Mononuclear cell (primary cell): ENCODE data around the gene NAPEPLD. TPM values are rescaled to one million over a fixed set of nuclear protein-coding genes. Genes with fewer than 3 reads are reported as not detected.
A peak's percentile ranks its signal among the peaks of the same experiment; 100 is the strongest.
"Not testable (repeated sequence)": the region's sequence is repeated elsewhere in the genome, so short reads cannot be mapped to it uniquely, and the experiment has no call there.

Source experiments
- H3K27me3 ChIP-seq: 2 replicates; pipeline ENCODE4 v1.6.0; 2011; ENCODE audit warnings: low read length, control low read depth; ENCODE audit not compliant: insufficient read depth
- H3K4me1 ChIP-seq: 2 replicates; pipeline ENCODE4 v1.5.1; 2011; ENCODE audit warnings: mild to moderate bottlenecking, low read length, control low read depth; ENCODE audit not compliant: insufficient read depth
- H3K4me3 ChIP-seq: 2 replicates; pipeline ENCODE4 v1.5.1; 2011; ENCODE audit warnings: mild to moderate bottlenecking, low read length, moderate library complexity
- H3K9me3 ChIP-seq: 2 replicates; pipeline ENCODE4 v1.5.1; 2011; ENCODE audit warnings: low read depth, mild to moderate bottlenecking, control low read depth, low read length
- total RNA-seq: library from RNA; depleted of rRNA; stranded (reverse); fragments of >200 nt; gene quantifications from one replicate; pipeline ENCODE4 v1.2.3, GENCODE V29; 2012

Gene NAPEPLD
- total RNA-seq = 2.1 TPM

- peaks cover 19% of the 10 kb centered on the region for H3K4me1 ChIP-seq
- H3K9me3 ChIP-seq = no peaks in the 10 kb centered on the region
- no peaks in the 10 kb centered on the region for H3K27me3 ChIP-seq
- H3K4me3 ChIP-seq = peak within 1 kb of the TSS; percentile 96
Measured at GRCh38 chr7:103148994-103149807, at the start of gene NAPEPLD. Gene NAPEPLD (minus strand): TSS chr7:103149099. CDS start chr7:103128776, 20,323 bp downstream.

- H3K27me3 ChIP-seq, H3K9me3 ChIP-seq, H3K4me1 ChIP-seq, H3K4me3 ChIP-seq: not testable (repeated sequence)
Measured at GRCh38 chr7:103198079-103198478, 49.2 kb upstream of the NAPEPLD start.

- not testable (repeated sequence) for H3K9me3 ChIP-seq, H3K4me1 ChIP-seq, H3K27me3 ChIP-seq, H3K4me3 ChIP-seq
Measured at GRCh38 chr7:103195364-103195763, 46.5 kb upstream of the NAPEPLD start.

- H3K9me3 ChIP-seq, H3K4me3 ChIP-seq, H3K27me3 ChIP-seq, H3K4me1 ChIP-seq: not testable (repeated sequence)
Measured at GRCh38 chr7:103172415-103173146, 23.7 kb upstream of the NAPEPLD start.

DNA sequence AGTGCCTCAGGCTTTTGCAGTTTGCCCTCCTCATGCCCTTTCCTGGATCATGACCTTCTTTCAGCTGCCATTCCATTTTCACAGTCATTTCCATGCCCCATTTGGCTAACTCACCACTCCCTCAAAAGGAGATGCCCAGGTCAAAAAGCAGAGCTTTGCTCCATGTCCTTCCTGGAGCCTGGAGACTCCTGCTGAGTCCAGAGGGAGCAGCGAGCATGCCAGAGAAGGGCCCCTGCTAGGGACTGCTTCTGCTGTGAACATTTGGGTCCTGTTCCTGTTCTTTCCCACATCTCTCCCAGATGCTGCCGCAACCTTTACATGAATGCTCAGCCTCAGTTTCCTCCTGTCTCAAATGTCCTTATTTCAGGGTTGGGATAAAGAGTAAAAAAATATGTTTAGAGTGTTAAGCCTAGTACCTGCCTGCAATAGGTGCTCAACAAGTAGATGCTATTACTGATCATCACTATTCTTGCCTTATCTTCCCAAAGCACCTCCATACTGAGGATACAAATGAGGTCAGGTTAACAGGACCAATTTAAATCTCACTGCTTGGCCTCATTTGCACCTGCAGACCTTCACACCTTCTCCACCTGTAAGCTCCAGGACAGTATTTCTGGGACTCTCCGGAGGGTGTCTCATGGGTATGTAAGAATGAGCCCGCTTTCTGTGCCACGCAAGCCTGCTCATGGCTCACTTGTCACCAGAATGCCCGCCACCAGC, 23.0 kb upstream of the NAPEPLD start:
- H3K9me3 ChIP-seq, H3K4me1 ChIP-seq, H3K27me3 ChIP-seq, H3K4me3 ChIP-seq: not testable (repeated sequence)

GRCh38 chr7:103166921-103167544, 18.1 kb upstream of the NAPEPLD start:
- H3K4me3 ChIP-seq, H3K27me3 ChIP-seq, H3K4me1 ChIP-seq, H3K9me3 ChIP-seq: not testable (repeated sequence)

DNA sequence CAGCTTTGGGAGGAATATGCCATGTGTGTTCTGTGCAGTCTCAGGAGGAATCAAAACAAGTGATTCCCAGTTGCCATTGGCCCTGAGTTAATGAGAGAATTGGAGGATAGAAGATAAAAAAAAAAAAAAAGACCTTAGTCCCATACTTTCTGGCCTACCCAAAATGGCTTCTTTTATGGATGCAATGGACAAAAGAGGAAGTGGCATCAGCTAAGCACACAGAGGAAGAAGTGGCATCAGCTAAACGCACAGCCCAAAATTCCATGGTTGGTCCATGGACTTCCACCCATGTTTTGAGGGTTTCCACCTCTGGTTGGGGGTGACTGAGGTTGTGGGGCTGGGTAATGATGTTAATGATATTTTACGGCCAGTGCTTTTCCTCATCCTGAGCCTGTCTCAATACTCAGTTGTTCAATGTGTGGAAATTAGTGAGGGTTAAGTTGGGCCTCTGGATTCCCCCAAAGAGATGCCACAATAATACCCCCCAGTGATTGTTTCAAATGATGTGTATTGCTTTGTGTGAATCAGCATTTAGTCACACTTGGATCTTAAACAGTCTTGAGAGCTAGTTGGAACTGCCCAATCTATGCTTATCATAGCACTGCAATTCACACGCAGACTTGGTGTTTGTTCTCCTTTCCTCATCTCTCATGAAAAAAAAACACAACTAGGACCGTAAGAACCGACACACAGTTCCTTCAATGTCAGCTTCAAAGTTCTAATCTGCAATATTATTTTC, 14.4 kb upstream of the NAPEPLD start:
- not testable (repeated sequence) for H3K4me1 ChIP-seq, H3K27me3 ChIP-seq, H3K4me3 ChIP-seq, H3K9me3 ChIP-seq

GRCh38 chr7:103162641-103163040, 13.7 kb upstream of the NAPEPLD start:
- not testable (repeated sequence) for H3K9me3 ChIP-seq, H3K4me1 ChIP-seq, H3K27me3 ChIP-seq, H3K4me3 ChIP-seq

DNA sequence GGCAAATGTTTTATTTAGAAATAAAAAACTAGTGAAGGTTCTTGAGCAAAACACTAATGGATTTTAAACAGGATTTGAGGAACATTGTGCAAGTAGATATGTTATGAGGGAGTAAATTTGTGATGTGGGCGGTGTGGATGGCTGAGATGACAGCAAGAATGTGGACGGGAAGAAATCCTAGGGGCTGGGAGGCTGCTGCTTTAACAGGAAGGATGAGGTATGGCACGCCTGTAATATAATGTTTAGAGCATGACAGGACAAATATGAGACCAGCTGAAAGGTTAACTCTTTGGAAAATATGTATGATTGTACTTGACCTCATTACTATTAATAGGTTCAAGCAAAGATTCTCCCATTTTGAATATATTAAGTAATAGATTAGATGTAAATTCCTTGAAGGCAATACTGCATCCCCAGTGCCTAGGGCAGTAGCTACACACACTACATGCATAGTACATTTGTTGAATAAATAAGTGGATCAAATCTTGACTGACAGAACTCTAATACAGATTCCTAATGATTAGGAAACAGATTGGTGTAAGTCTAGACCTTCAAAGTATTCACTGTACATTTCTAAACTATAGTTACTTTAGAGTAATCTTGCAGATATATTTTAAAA, 13.2 kb upstream of the NAPEPLD start:
- not testable (repeated sequence) for H3K9me3 ChIP-seq, H3K4me3 ChIP-seq, H3K27me3 ChIP-seq, H3K4me1 ChIP-seq

- not testable (repeated sequence) for H3K9me3 ChIP-seq, H3K4me1 ChIP-seq, H3K4me3 ChIP-seq, H3K27me3 ChIP-seq
Measured at GRCh38 chr7:103159072-103159471, 10.2 kb upstream of the NAPEPLD start.

GRCh38 chr7:103155331-103156024, 6.6 kb upstream of the NAPEPLD start:
- not testable (repeated sequence) for H3K9me3 ChIP-seq, H3K4me3 ChIP-seq, H3K4me1 ChIP-seq, H3K27me3 ChIP-seq

- Histone ChIP-seq H3K27me3 (no peaks in the 10 kb centered on the region), H3K4me3 (no peak overlapping the region), H3K4me1 (peaks cover 3% of the 10 kb centered on the region), H3K9me3 (no peaks in the 10 kb centered on the region)
Measured at GRCh38 chr7:103154042-103154441, 5.1 kb upstream of the NAPEPLD start.

GRCh38 chr7:103152744-103153617, 4.1 kb upstream of the NAPEPLD start:
- H3K4me3 ChIP-seq = not testable (repeated sequence)

More at GRCh38 chr7:103152744-103153617, 4.1 kb upstream of the NAPEPLD start:
- not testable (repeated sequence) for H3K9me3 ChIP-seq, H3K27me3 ChIP-seq
- H3K4me1 ChIP-seq = peaks cover 11% of the 10 kb centered on the region
